Measurements from ENCODE around the gene ATP9B.
"Not testable (repeated sequence)": the region's sequence is repeated elsewhere in the genome, so short reads cannot be mapped to it uniquely, and the experiment has no call there.

Gene ATP9B

GRCh38 chr18:79327199-79327721 lies 258.1 kb downstream of the ATP9B start:
- H3K36me3 ChIP-seq (ENCODE audit: control insufficient read depth, insufficient read depth, low read length) = peaks cover 25% of the 10 kb centered on the region
- H3K9me3 ChIP-seq (ENCODE audit: control insufficient read depth, low read length) = no peaks in the 10 kb centered on the region
- H3K4me3 ChIP-seq (ENCODE audit: extremely low read depth, insufficient read depth, low read length, poor library complexity, severe bottlenecking) = no peak overlapping the region
- H3K4me1 ChIP-seq (ENCODE audit: control insufficient read depth, insufficient read depth, low read length, poor library complexity, severe bottlenecking) = no peaks in the 10 kb centered on the region
- WGBS, 2 experiments (ENCODE audit: insufficient coverage in 2 of 2) = 94% methylated on average over 20 to 26 of the region's 26 CpGs
- H3K27ac ChIP-seq (ENCODE audit: low read depth, low read length, severe bottlenecking) = no peak overlapping the region

GRCh38 chr18:79327915-79328314 lies 258.7 kb downstream of the ATP9B start:
- H3K4me1 ChIP-seq (ENCODE audit: control insufficient read depth, insufficient read depth, low read length, poor library complexity, severe bottlenecking) = not testable (repeated sequence)
- 85 to 97% methylated on average over 10 to 12 of the region's 23 CpGs for WGBS, 2 experiments (ENCODE audit: insufficient coverage in 2 of 2)

GRCh38 chr18:79328887-79329286 lies 259.7 kb downstream of the ATP9B start:
- Histone ChIP-seq H3K9me3 (ENCODE audit: control insufficient read depth, low read length) (no peaks in the 10 kb centered on the region), H3K4me3 (ENCODE audit: extremely low read depth, insufficient read depth, low read length, poor library complexity, severe bottlenecking) (no peak overlapping the region), H3K4me1 (ENCODE audit: control insufficient read depth, insufficient read depth, low read length, poor library complexity, severe bottlenecking) (no peaks in the 10 kb centered on the region), H3K27ac (ENCODE audit: low read depth, low read length, severe bottlenecking) (no peak overlapping the region), H3K36me3 (ENCODE audit: control insufficient read depth, insufficient read depth, low read length) (peaks cover 25% of the 10 kb centered on the region)
- 97 to 98% methylated on average over 12 of the region's 12 CpGs for WGBS, 2 experiments (ENCODE audit: insufficient coverage in 2 of 2)

More at GRCh38 chr18:79327915-79328314, 258.7 kb downstream of the ATP9B start:
- not testable (repeated sequence) for H3K27ac ChIP-seq (ENCODE audit: low read depth, low read length, severe bottlenecking); H3K9me3 ChIP-seq (ENCODE audit: control insufficient read depth, low read length); H3K4me3 ChIP-seq (ENCODE audit: extremely low read depth, insufficient read depth, low read length, poor library complexity, severe bottlenecking)
- peaks cover 25% of the 10 kb centered on the region for H3K36me3 ChIP-seq (ENCODE audit: control insufficient read depth, insufficient read depth, low read length)

- H3K4me3 ChIP-seq (ENCODE audit: extremely low read depth, insufficient read depth, low read length, poor library complexity, severe bottlenecking) = no peak overlapping the region
- H3K36me3 ChIP-seq (ENCODE audit: control insufficient read depth, insufficient read depth, low read length) = peaks cover 24% of the 10 kb centered on the region
- H3K27ac ChIP-seq (ENCODE audit: low read depth, low read length, severe bottlenecking) = no peak overlapping the region
- WGBS, 2 experiments (ENCODE audit: insufficient coverage in 2 of 2) = 100% methylated on average over 5 to 7 of the region's 9 CpGs
- H3K9me3 ChIP-seq (ENCODE audit: control insufficient read depth, low read length) = no peaks in the 10 kb centered on the region
- H3K4me1 ChIP-seq (ENCODE audit: control insufficient read depth, insufficient read depth, low read length, poor library complexity, severe bottlenecking) = no peaks in the 10 kb centered on the region
These were observed 260.6 kb downstream of the ATP9B start for GRCh38 chr18:79329786-79330185.

- H3K4me1 ChIP-seq (ENCODE audit: control insufficient read depth, insufficient read depth, low read length, poor library complexity, severe bottlenecking) = no peaks in the 10 kb centered on the region
- no peak overlapping the region for H3K4me3 ChIP-seq (ENCODE audit: extremely low read depth, insufficient read depth, low read length, poor library complexity, severe bottlenecking)
- WGBS, 2 experiments (ENCODE audit: insufficient coverage in 2 of 2) = 69 to 83% methylated on average over 1 to 3 of the region's 6 CpGs
- H3K36me3 ChIP-seq (ENCODE audit: control insufficient read depth, insufficient read depth, low read length) = peaks cover 18% of the 10 kb centered on the region
- H3K9me3 ChIP-seq (ENCODE audit: control insufficient read depth, low read length) = no peaks in the 10 kb centered on the region
- no peak overlapping the region for H3K27ac ChIP-seq (ENCODE audit: low read depth, low read length, severe bottlenecking)
These were observed 263.5 kb downstream of the ATP9B start for GRCh38 chr18:79332646-79333045.

- Histone ChIP-seq H3K36me3 (ENCODE audit: control insufficient read depth, insufficient read depth, low read length) (peaks cover 19% of the 10 kb centered on the region), H3K4me1 (ENCODE audit: control insufficient read depth, insufficient read depth, low read length, poor library complexity, severe bottlenecking) (no peaks in the 10 kb centered on the region), H3K9me3 (ENCODE audit: control insufficient read depth, low read length) (no peaks in the 10 kb centered on the region), H3K27ac (ENCODE audit: low read depth, low read length, severe bottlenecking) (no peak overlapping the region), H3K4me3 (ENCODE audit: extremely low read depth, insufficient read depth, low read length, poor library complexity, severe bottlenecking) (no peak overlapping the region)
- 93 to 100% methylated on average over 1 to 6 of the region's 6 CpGs for WGBS, 2 experiments (ENCODE audit: insufficient coverage in 2 of 2)
These were observed 263.9 kb downstream of the ATP9B start for GRCh38 chr18:79333046-79333445.

GRCh38 chr18:79334496-79335233 lies 265.5 kb downstream of the ATP9B start:
- no peak overlapping the region for H3K27ac ChIP-seq (ENCODE audit: low read depth, low read length, severe bottlenecking)
- peaks cover 22% of the 10 kb centered on the region for H3K36me3 ChIP-seq (ENCODE audit: control insufficient read depth, insufficient read depth, low read length)
- H3K4me3 ChIP-seq (ENCODE audit: extremely low read depth, insufficient read depth, low read length, poor library complexity, severe bottlenecking) = no peak overlapping the region
- WGBS, 2 experiments (ENCODE audit: insufficient coverage in 2 of 2) = 92 to 96% methylated on average over 12 to 16 of the region's 29 CpGs
- no peaks in the 10 kb centered on the region for H3K9me3 ChIP-seq (ENCODE audit: control insufficient read depth, low read length)
- no peaks in the 10 kb centered on the region for H3K4me1 ChIP-seq (ENCODE audit: control insufficient read depth, insufficient read depth, low read length, poor library complexity, severe bottlenecking)

GRCh38 chr18:79335833-79336360 lies 266.7 kb downstream of the ATP9B start:
- H3K9me3 ChIP-seq (ENCODE audit: control insufficient read depth, low read length) = no peaks in the 10 kb centered on the region
- H3K4me3 ChIP-seq (ENCODE audit: extremely low read depth, insufficient read depth, low read length, poor library complexity, severe bottlenecking) = no peak overlapping the region
- H3K27ac ChIP-seq (ENCODE audit: low read depth, low read length, severe bottlenecking) = no peak overlapping the region
- WGBS, 2 experiments (ENCODE audit: insufficient coverage in 2 of 2) = 97 to 99% methylated on average over 15 to 16 of the region's 23 CpGs
- H3K36me3 ChIP-seq (ENCODE audit: control insufficient read depth, insufficient read depth, low read length) = peaks cover 14% of the 10 kb centered on the region
- no peaks in the 10 kb centered on the region for H3K4me1 ChIP-seq (ENCODE audit: control insufficient read depth, insufficient read depth, low read length, poor library complexity, severe bottlenecking)

GRCh38 chr18:79336556-79337142 lies 267.5 kb downstream of the ATP9B start:
- 92 to 94% methylated on average over 9 to 18 of the region's 20 CpGs for WGBS, 2 experiments (ENCODE audit: insufficient coverage in 2 of 2)
- H3K36me3 ChIP-seq (ENCODE audit: control insufficient read depth, insufficient read depth, low read length) = peaks cover 11% of the 10 kb centered on the region
- H3K27ac ChIP-seq (ENCODE audit: low read depth, low read length, severe bottlenecking) = no peak overlapping the region
- no peaks in the 10 kb centered on the region for H3K4me1 ChIP-seq (ENCODE audit: control insufficient read depth, insufficient read depth, low read length, poor library complexity, severe bottlenecking)
- no peaks in the 10 kb centered on the region for H3K9me3 ChIP-seq (ENCODE audit: control insufficient read depth, low read length)
- H3K4me3 ChIP-seq (ENCODE audit: extremely low read depth, insufficient read depth, low read length, poor library complexity, severe bottlenecking) = no peak overlapping the region

- Histone ChIP-seq H3K9me3 (ENCODE audit: control insufficient read depth, low read length) (no peaks in the 10 kb centered on the region), H3K4me1 (ENCODE audit: control insufficient read depth, insufficient read depth, low read length, poor library complexity, severe bottlenecking) (no peaks in the 10 kb centered on the region), H3K4me3 (ENCODE audit: extremely low read depth, insufficient read depth, low read length, poor library complexity, severe bottlenecking) (no peak overlapping the region), H3K36me3 (ENCODE audit: control insufficient read depth, insufficient read depth, low read length) (peaks cover 8% of the 10 kb centered on the region), H3K27ac (ENCODE audit: low read depth, low read length, severe bottlenecking) (no peak overlapping the region)
- WGBS, 2 experiments (ENCODE audit: insufficient coverage in 2 of 2) = 94% methylated on average over 19 of the region's 19 CpGs
These were observed 268.0 kb downstream of the ATP9B start for GRCh38 chr18:79337184-79337583.

GRCh38 chr18:79337620-79338019 lies 268.4 kb downstream of the ATP9B start:
- WGBS, 2 experiments (ENCODE audit: insufficient coverage in 2 of 2) = 82 to 86% methylated on average over 12 of the region's 12 CpGs

More at GRCh38 chr18:79337620-79338019, 268.4 kb downstream of the ATP9B start:
- Histone ChIP-seq H3K4me1 (ENCODE audit: control insufficient read depth, insufficient read depth, low read length, poor library complexity, severe bottlenecking) (no peaks in the 10 kb centered on the region), H3K9me3 (ENCODE audit: control insufficient read depth, low read length) (no peaks in the 10 kb centered on the region), H3K36me3 (ENCODE audit: control insufficient read depth, insufficient read depth, low read length) (peaks cover 8% of the 10 kb centered on the region), H3K4me3 (ENCODE audit: extremely low read depth, insufficient read depth, low read length, poor library complexity, severe bottlenecking) (no peak overlapping the region), H3K27ac (ENCODE audit: low read depth, low read length, severe bottlenecking) (no peak overlapping the region)

Data from mesodermal cell (in vitro differentiated cells).